Sigmoid colon (tissue), 7 donors: ENCODE data around the gene KRT20. TPM values are rescaled to one million over a fixed set of nuclear protein-coding genes. Genes with fewer than 3 reads are reported as not detected.
A peak's percentile ranks its signal among the peaks of the same experiment; 100 is the strongest.
"Not testable (repeated sequence)": the region's sequence is repeated elsewhere in the genome, so short reads cannot be mapped to it uniquely, and the experiment has no call there.

Source experiments
- DNase-seq: peaks from one replicate; pipeline ENCODE4 v3.0.0-alpha.2; 2019
- H3K27ac ChIP-seq, 4 donors: fragments of 200-600 bp; sonication (generic); one replicate each; pipeline ENCODE4 v1.5.1; 2016 to 2019; ENCODE audit warnings: mild to moderate bottlenecking in 1 of 4
- H3K27me3 ChIP-seq, 3 donors: fragments of 200-600 bp; sonication (generic); one replicate each; pipeline ENCODE4 v1.5.1; 2019; ENCODE audit warnings: mild to moderate bottlenecking in 1 of 3
- H3K36me3 ChIP-seq, 4 donors: fragments of 200-600 bp; sonication (generic); one replicate each; pipeline ENCODE4 v1.5.1; 2016 to 2019
- H3K4me1 ChIP-seq, 4 donors: fragments of 200-600 bp; sonication (generic); one replicate each; pipeline ENCODE4 v1.5.1; 2017 to 2019
- H3K4me3 ChIP-seq, 4 donors: fragments of 200-600 bp; sonication (generic); one replicate each; pipeline ENCODE4 v1.5.1; 2017 to 2019; ENCODE audit warnings: mild to moderate bottlenecking in 2 of 4, moderate library complexity in 1 of 4
- H3K9me3 ChIP-seq, 4 donors: fragments of 200-600 bp in 3 of 4; sonication (generic) in 3 of 4; one replicate each; pipeline versions ENCODE4 v1.5.1 to v1.6.1; 2013 to 2019
- CTCF ChIP-seq, 4 experiments: fragments of 450-650 bp in 3 of 4; fragments of 200-600 bp in 1 of 4; IDR thresholded peaks; one replicate each; pipeline ENCODE4 v1.5.1; 2016 to 2019; ENCODE audit warnings: antibody characterized with exemption in 4 of 4, mild to moderate bottlenecking in 3 of 4, moderate library complexity in 2 of 4
- EP300 ChIP-seq, 4 donors: sonication (generic); formaldehyde crosslinking; IDR thresholded peaks; one replicate each; pipeline ENCODE4 v1.6.1; 2017; ENCODE audit warnings: antibody characterized with exemption in 4 of 4
- POLR2A ChIP-seq, 2 donors: fragments of 450-650 bp; IDR thresholded peaks; one replicate each; pipeline ENCODE4 v1.6.1; 2016; ENCODE audit warnings: antibody characterized with exemption in 2 of 2, mild to moderate bottlenecking in 2 of 2, moderate library complexity in 2 of 2
- POLR2AphosphoS5 ChIP-seq, 4 donors: sonication (generic); formaldehyde crosslinking; IDR thresholded peaks; one replicate each; pipeline ENCODE4 v1.6.1; 2017; ENCODE audit warnings: antibody characterized with exemption in 4 of 4
- WGBS, 2 donors: extraction: QIAGEN DNeasy Blood & Tissue Kit; methylation state at CpG; one replicate each; pipeline ENCODE4 v1.1.7; 2013; 5-methylcytosine and 5-hydroxymethylcytosine counted together
- intact Hi-C: fragments of 100-400 bp; cut with DNase I; formaldehyde crosslinking; loops from one replicate; pipeline ENCODE4 v1.15.1; 2023
- polyA plus RNA-seq, 3 donors: library from polyadenylated mRNA; stranded (reverse); fragments of 200-250 nt; gene quantifications; one replicate each; pipeline ENCODE4 v1.2.3, GENCODE V29; 2013
- total RNA-seq, 4 donors: library from RNA; depleted of rRNA; stranded (reverse); fragments of >200 nt; gene quantifications; one replicate each; pipeline ENCODE4 v1.1.0, GENCODE V29; 2016
- donor health status: healthy with polysubstance abuse.
- donor health status: Bipolar disorder and iron deficiency.
- donor health status: healthy.

The KRT20 gene
- total and polyA plus RNA-seq, 7 donors: 1.4 to 2,181 (median 1,034) TPM; not detected in 2

- Histone ChIP-seq H3K27ac (no peak overlapping the region), H3K36me3 (no peaks in the 10 kb centered on the region), H3K9me3 (no peaks in the 10 kb centered on the region), H3K4me3 (no peak overlapping the region), H3K4me1 (no peaks in the 10 kb centered on the region), H3K27me3 (no peaks in the 10 kb centered on the region)
- WGBS, 2 donors: 35 to 79% methylated on average over 2 of the region's 2 CpGs
- no peak for DNase-seq
- TF ChIP-seq POLR2A (IDR thresholded peaks at IDR 0.05) (no peak), CTCF (IDR thresholded peaks at IDR 0.05) (no peak), EP300 (IDR thresholded peaks at IDR 0.05) (no peak), POLR2AphosphoS5 (IDR thresholded peaks at IDR 0.05) (no peak)
- intact Hi-C loops: no loop called here
Measured at GRCh38 chr17:40859536-40859935, 25.5 kb downstream of the KRT20 start.

DNA sequence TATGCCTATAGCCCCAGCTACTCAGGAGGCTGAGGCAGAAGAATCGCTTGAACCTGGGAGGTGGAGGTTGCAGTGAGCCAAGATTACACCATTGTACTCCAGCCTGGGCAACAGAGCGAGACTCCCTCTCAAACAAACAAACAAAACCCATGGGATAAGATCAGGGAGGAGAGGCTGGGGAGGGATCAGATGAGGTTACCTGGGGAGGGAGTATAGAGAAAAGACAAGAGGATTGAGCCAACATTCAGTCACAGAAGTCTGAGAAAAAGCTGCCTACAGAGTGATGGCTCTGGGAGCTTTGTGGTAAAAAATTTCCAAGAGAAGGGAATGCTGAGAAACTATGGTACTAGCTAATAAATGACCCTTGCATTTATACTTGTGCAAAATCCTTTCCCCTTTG is 26.4 kb downstream of the KRT20 start:
- intact Hi-C loops: not testable (repeated sequence)

DNA sequence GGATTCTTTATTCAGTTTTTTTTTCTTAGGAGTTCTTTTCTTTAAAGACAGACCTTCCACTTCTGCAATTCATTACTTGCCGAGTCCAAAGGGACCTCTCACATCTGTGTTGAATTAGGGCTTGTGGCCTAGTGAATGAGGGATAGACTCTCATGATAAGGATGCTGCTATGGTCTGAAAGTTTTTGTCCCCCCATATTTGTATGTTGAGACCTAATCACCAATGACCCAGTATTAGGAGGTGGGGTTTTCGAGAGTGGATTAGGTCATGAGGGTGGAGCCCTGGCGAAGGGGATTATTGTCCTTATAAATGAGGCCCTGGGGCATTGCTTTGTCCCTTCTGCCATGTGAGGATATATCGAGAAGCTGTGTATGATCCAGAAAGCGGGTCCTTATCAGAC is 27.5 kb downstream of the KRT20 start:
- WGBS, 2 donors: 83 to 84% methylated on average over 5 of the region's 5 CpGs
- no peaks in the 10 kb centered on the region for H3K36me3 ChIP-seq
- no peak overlapping the region for H3K27ac ChIP-seq
- no peaks in the 10 kb centered on the region for H3K9me3 ChIP-seq
- no peaks in the 10 kb centered on the region for H3K27me3 ChIP-seq
- H3K4me3 ChIP-seq: no peak overlapping the region
- DNase-seq: no peak
- no peak for TF ChIP-seq POLR2A (IDR thresholded peaks at IDR 0.05)
- TF ChIP-seq CTCF (IDR thresholded peaks at IDR 0.05): no peak
- TF ChIP-seq EP300 (IDR thresholded peaks at IDR 0.05): no peak
- TF ChIP-seq POLR2AphosphoS5 (IDR thresholded peaks at IDR 0.05): no peak
- intact Hi-C loops: no loop called here
- no peaks in the 10 kb centered on the region for H3K4me1 ChIP-seq

More for the DNA sequence above, 26.4 kb downstream of the KRT20 start:
- H3K4me1 ChIP-seq, H3K4me3 ChIP-seq, H3K27me3 ChIP-seq, DNase-seq, H3K9me3 ChIP-seq, H3K27ac ChIP-seq, H3K36me3 ChIP-seq: not testable (repeated sequence)
- 86 to 96% methylated on average over 2 of the region's 2 CpGs for WGBS, 2 donors

GRCh38 chr17:40854175-40854814 is 30.7 kb downstream of the KRT20 start:
- TF ChIP-seq EP300 (IDR thresholded peaks at IDR 0.05) (no peak), CTCF (IDR thresholded peaks at IDR 0.05) (no peak), POLR2AphosphoS5 (IDR thresholded peaks at IDR 0.05) (peak in 1 of 4 donors; percentile 34)
- intact Hi-C loops: no loop called here
- H3K9me3 ChIP-seq: no peaks in the 10 kb centered on the region
- DNase-seq: no peak
- H3K27ac ChIP-seq: no peak overlapping the region
- no peaks in the 10 kb centered on the region for H3K36me3 ChIP-seq
- no peaks in the 10 kb centered on the region for H3K27me3 ChIP-seq
- H3K4me1 ChIP-seq: no peaks in the 10 kb centered on the region
- no peak overlapping the region for H3K4me3 ChIP-seq
- WGBS, 2 donors: 53 to 73% methylated on average over 6 of the region's 6 CpGs

DNA sequence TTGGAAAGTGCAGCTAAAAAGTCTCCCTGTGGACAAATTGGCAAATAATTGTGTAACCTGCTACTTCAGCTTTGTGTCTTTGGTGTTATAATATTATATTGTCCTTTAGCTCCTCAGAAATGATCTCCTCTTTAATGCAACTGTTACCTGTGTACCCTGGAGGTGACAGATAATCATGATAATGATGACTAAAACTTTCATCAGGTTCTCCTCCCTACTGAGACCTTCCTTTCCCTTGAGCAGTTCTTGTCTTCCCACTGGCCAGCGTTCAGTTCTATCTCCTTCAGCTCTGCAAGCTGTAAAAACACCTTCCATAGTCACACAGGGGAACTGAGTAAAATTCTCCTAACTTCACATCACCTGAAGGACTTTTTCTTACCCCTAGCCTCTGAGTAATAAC is 32.7 kb downstream of the KRT20 start:
- H3K36me3 ChIP-seq: no peaks in the 10 kb centered on the region
- intact Hi-C loops: no loop called here
- no peak overlapping the region for H3K4me3 ChIP-seq
- no peak overlapping the region for H3K27ac ChIP-seq
- H3K4me1 ChIP-seq: no peaks in the 10 kb centered on the region
- H3K27me3 ChIP-seq: no peaks in the 10 kb centered on the region
- no peaks in the 10 kb centered on the region for H3K9me3 ChIP-seq
- WGBS, 2 donors: 83% methylated on average over 1 of the region's 1 CpG
- TF ChIP-seq EP300 (IDR thresholded peaks at IDR 0.05): no peak
- TF ChIP-seq POLR2AphosphoS5 (IDR thresholded peaks at IDR 0.05): no peak
- TF ChIP-seq CTCF (IDR thresholded peaks at IDR 0.05): no peak
- no peak for TF ChIP-seq POLR2A (IDR thresholded peaks at IDR 0.05)
- no peak for DNase-seq
